ENCODE data around the gene TREH. TPM values are rescaled to one million over a fixed set of nuclear protein-coding genes. Genes with fewer than 3 reads are reported as not detected.
A peak's percentile ranks its signal among the peaks of the same experiment; 100 is the strongest.
"Not testable (repeated sequence)": the region's sequence is repeated elsewhere in the genome, so short reads cannot be mapped to it uniquely, and the experiment has no call there.

Gene TREH
- total RNA-seq, 1 donor from 2014 or later, result 0.41 TPM

GRCh38 chr11:118715837-118716260 lies 36.4 kb upstream of the TREH start:
- H3K9me3 Mint-ChIP-seq, result no peaks in the 10 kb centered on the region
- TF ChIP-seq, protein P1, sequence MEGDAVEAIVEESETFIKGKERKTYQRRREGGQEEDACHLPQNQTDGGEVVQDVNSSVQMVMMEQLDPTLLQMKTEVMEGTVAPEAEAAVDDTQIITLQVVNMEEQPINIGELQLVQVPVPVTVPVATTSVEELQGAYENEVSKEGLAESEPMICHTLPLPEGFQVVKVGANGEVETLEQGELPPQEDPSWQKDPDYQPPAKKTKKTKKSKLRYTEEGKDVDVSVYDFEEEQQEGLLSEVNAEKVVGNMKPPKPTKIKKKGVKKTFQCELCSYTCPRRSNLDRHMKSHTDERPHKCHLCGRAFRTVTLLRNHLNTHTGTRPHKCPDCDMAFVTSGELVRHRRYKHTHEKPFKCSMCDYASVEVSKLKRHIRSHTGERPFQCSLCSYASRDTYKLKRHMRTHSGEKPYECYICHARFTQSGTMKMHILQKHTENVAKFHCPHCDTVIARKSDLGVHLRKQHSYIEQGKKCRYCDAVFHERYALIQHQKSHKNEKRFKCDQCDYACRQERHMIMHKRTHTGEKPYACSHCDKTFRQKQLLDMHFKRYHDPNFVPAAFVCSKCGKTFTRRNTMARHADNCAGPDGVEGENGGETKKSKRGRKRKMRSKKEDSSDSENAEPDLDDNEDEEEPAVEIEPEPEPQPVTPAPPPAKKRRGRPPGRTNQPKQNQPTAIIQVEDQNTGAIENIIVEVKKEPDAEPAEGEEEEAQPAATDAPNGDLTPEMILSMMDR (conservative IDR thresholded peaks at IDR 0.05), result no peak
- peaks cover 23% of the 10 kb centered on the region for H3K4me1 Mint-ChIP-seq (ENCODE audit: unreplicated experiment)
- H3K4me3 Mint-ChIP-seq, result peak overlapping the region; percentile 33
- H3K27ac Mint-ChIP-seq, result peak overlapping the region; percentile 83
- DNase-seq (ENCODE audit: extremely low spot score, unreplicated experiment), result no peak
- H3K27me3 Mint-ChIP-seq, result peaks cover 32% of the 10 kb centered on the region
- no peaks in the 10 kb centered on the region for H3K36me3 Mint-ChIP-seq

GRCh38 chr11:118715245-118715831 lies 35.9 kb upstream of the TREH start:
- Mint-ChIP-seq H3K27ac (peak overlapping the region; percentile 83), H3K4me3 (peak overlapping the region; percentile 33), H3K4me1 (ENCODE audit: unreplicated experiment) (peaks cover 22% of the 10 kb centered on the region), H3K36me3 (no peaks in the 10 kb centered on the region), H3K27me3 (peaks cover 27% of the 10 kb centered on the region), H3K9me3 (no peaks in the 10 kb centered on the region)
- DNase-seq (ENCODE audit: extremely low spot score, unreplicated experiment), result no peak
- TF ChIP-seq, protein P1 (conservative IDR thresholded peaks at IDR 0.05), result no peak

- Mint-ChIP-seq H3K4me1 (ENCODE audit: unreplicated experiment) (peaks cover 19% of the 10 kb centered on the region), H3K27ac (peak overlapping the region; percentile 83), H3K9me3 (no peaks in the 10 kb centered on the region), H3K4me3 (peak overlapping the region; percentile 62), H3K36me3 (no peaks in the 10 kb centered on the region), H3K27me3 (peaks cover 22% of the 10 kb centered on the region)
- TF ChIP-seq, protein P1 (conservative IDR thresholded peaks at IDR 0.05), result no peak
- no peak for DNase-seq (ENCODE audit: extremely low spot score, unreplicated experiment)
Observed at GRCh38 chr11:118714816-118715215, 35.4 kb upstream of the TREH start.

DNA sequence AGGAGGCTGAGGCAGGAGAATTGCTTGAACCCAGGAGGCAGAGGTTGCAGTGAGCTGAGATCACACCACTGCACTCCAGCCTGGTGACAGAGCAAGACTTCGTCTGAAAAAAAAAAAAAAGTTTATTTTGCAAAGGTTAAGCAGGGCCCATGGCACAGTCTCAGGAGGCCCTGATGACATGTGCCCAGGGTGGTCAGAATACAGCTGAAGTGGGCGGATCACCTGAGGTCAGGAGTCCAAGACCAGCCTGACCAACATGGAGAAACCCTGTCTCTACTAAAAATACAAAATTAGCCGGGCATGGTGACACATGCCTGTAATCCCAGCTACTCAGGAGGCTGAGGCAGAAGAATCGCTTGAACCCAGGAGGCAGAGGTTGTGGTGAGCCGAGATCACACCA lies 35.0 kb upstream of the TREH start:
- H3K9me3 Mint-ChIP-seq; DNase-seq (ENCODE audit: extremely low spot score, unreplicated experiment); H3K27ac Mint-ChIP-seq; H3K4me3 Mint-ChIP-seq; H3K36me3 Mint-ChIP-seq: not testable (repeated sequence)
- Mint-ChIP-seq H3K4me1 (ENCODE audit: unreplicated experiment) (peaks cover 19% of the 10 kb centered on the region), H3K27me3 (peaks cover 18% of the 10 kb centered on the region)

- TF ChIP-seq, protein P1 (conservative IDR thresholded peaks at IDR 0.05), result no peak
- Mint-ChIP-seq H3K27ac (no peak overlapping the region), H3K4me3 (no peak overlapping the region), H3K4me1 (ENCODE audit: unreplicated experiment) (peaks cover 10% of the 10 kb centered on the region), H3K36me3 (no peaks in the 10 kb centered on the region), H3K9me3 (no peaks in the 10 kb centered on the region), H3K27me3 (peaks cover 8% of the 10 kb centered on the region)
- DNase-seq (ENCODE audit: extremely low spot score, unreplicated experiment), result no peak
Observed at GRCh38 chr11:118708296-118708695, 28.8 kb upstream of the TREH start.

GRCh38 chr11:118706546-118706825 lies 27.0 kb upstream of the TREH start:
- no peak for DNase-seq (ENCODE audit: extremely low spot score, unreplicated experiment)
- H3K9me3 Mint-ChIP-seq, result no peaks in the 10 kb centered on the region
- peaks cover 8% of the 10 kb centered on the region for H3K27me3 Mint-ChIP-seq
- TF ChIP-seq, protein P1 (conservative IDR thresholded peaks at IDR 0.05), result no peak
- no peak overlapping the region for H3K27ac Mint-ChIP-seq
- H3K4me3 Mint-ChIP-seq, result no peak overlapping the region
- H3K4me1 Mint-ChIP-seq (ENCODE audit: unreplicated experiment), result peaks cover 10% of the 10 kb centered on the region
- H3K36me3 Mint-ChIP-seq, result no peaks in the 10 kb centered on the region

Measured in type B pancreatic cell (in vitro differentiated cells).